GM19438 (cell line): Measurements from ENCODE around the gene CTNND1.
"Not testable (repeated sequence)": the region's sequence is repeated elsewhere in the genome, so short reads cannot be mapped to it uniquely, and the experiment has no call there.

Experiments used
- ATAC-seq: cut with Tn5 transposase; IDR thresholded peaks from one replicate; pipeline ENCODE4 v1.9.1; 2021; ENCODE audit warnings: low read depth; ENCODE audit not compliant: unreplicated experiment

Gene CTNND1

GRCh38 chr11:57788703-57789088, 27.1 kb downstream of the CTNND1 start:
- no peak for ATAC-seq

GRCh38 chr11:57791321-57792059, 29.9 kb downstream of the CTNND1 start:
- no peak for ATAC-seq

GRCh38 chr11:57792060-57792541, 30.5 kb downstream of the CTNND1 start:
- ATAC-seq: peak; percentile 78

- ATAC-seq: peak; percentile 38
Observed at GRCh38 chr11:57792870-57793269, 31.3 kb downstream of the CTNND1 start.

GRCh38 chr11:57793351-57794115, 31.9 kb downstream of the CTNND1 start:
- ATAC-seq: no peak

- no peak for ATAC-seq
Observed at GRCh38 chr11:57798905-57799559, 37.4 kb downstream of the CTNND1 start.

GRCh38 chr11:57800444-57801182, 39.0 kb downstream of the CTNND1 start:
- no peak for ATAC-seq

GRCh38 chr11:57801183-57801485, 39.5 kb downstream of the CTNND1 start:
- ATAC-seq: no peak

- no peak for ATAC-seq
Observed at GRCh38 chr11:57802411-57802810, 40.8 kb downstream of the CTNND1 start.

GRCh38 chr11:57804466-57804865, 42.9 kb downstream of the CTNND1 start:
- no peak for ATAC-seq

- no peak for ATAC-seq
Observed at GRCh38 chr11:57805780-57806179, 44.2 kb downstream of the CTNND1 start.

GRCh38 chr11:57812634-57813033, 51.0 kb downstream of the CTNND1 start:
- no peak for ATAC-seq

GRCh38 chr11:57815476-57815875, 53.9 kb downstream of the CTNND1 start:
- no peak for ATAC-seq

- ATAC-seq: no peak
Observed at GRCh38 chr11:57815877-57816276, 54.3 kb downstream of the CTNND1 start.

- no peak for ATAC-seq
Observed at GRCh38 chr11:57818812-57819211, 57.2 kb downstream of the CTNND1 start.

- ATAC-seq: no peak
Observed at GRCh38 chr11:57819252-57819979, 57.8 kb downstream of the CTNND1 start.

GRCh38 chr11:57823859-57824258, 62.3 kb downstream of the CTNND1 start:
- no peak for ATAC-seq

GRCh38 chr11:57834852-57835251, 73.2 kb downstream of the CTNND1 start:
- no peak for ATAC-seq

- not testable (repeated sequence) for ATAC-seq
Observed at GRCh38 chr11:57838609-57839008, 77.0 kb downstream of the CTNND1 start.

GRCh38 chr11:57842873-57843272, 81.3 kb downstream of the CTNND1 start:
- no peak for ATAC-seq
